Stimulated activated CD8-positive, alpha-beta memory T cell treated with anti-CD3 and anti-CD28 coated beads, Interleukin-12 subunit alpha, Interleukin-12 subunit beta, amount 100 ng/mL, for 1 hour (primary cell): ENCODE data around the gene USP15.
"Not testable (repeated sequence)": the region's sequence is repeated elsewhere in the genome, so short reads cannot be mapped to it uniquely, and the experiment has no call there.

ENCODE experiments used
- DNase-seq: peaks from one replicate; pipeline ENCODE4 v3.0.0-alpha.2; 2020; ENCODE audit warnings: low read depth

Gene USP15

DNA sequence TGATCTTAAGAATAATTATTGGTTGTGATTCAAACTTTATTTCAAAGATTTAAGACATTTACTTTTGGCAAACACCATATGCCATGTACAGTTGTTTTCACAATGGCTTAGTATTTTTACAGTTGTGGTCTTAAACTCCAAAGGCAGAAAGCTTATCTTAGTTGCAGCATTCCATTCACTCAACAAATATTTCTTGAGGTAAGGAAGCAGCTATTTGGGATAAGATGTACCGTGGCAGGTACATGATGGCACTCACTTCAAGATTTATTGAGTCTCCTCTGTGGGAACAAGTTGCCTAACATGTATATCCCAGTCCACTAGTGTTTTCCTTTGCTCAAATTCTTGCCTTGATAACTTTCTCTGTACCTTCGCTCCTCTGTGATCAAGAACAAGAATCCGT is 198.4 kb downstream of the USP15 start:
- no peak for DNase-seq

DNA sequence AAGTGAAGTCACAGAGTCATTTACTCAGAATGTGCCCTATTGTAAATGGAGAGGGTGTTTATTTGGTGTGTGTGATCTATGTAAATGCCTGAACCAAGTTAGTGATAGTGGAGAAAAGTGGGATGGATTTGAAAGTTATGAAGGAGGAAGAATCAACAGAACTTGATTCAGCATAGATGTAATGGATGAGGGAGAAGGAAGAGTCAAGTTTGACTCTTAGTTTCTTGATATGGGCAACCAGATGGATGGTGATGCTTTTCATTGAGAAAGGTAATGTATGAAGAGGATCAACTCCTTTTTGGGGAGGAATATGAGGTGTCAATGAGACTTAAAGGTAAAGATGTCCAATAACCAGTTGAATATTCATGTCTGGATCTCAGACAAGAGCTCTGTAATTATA is 199.8 kb downstream of the USP15 start:
- DNase-seq: no peak

DNA sequence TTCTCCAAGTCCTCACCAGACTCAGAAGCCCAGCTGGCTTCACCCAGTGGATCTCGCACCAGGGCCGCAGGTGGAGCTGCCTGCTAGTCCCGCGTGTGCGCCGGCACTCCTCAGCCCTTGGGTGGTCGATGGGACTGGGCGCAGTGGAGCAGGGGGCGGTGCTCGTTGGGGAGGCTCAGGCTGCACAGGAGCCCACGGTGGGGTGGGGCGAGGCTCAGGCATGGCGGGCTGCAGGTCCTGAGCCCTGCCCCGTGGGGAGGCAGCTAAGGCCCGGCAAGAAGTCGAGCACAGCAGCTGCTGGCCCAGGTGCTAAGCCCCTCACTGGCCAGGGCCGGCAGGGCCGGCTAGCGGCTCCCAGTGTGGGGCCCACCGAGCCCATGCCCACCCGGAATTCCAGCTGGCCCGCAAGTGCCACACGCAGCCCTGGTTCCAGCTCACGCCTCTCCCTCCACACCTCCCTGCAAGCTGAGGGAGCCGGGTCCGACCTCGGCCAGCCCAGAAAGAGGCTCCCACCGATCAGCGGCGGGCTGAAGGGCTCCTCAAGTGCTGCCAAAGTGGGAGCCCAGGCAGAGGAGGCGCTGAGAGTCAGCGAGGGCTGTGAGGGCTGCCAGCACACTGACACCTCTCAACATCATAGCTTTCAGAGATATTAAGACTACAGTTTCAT is 201.1 kb downstream of the USP15 start:
- DNase-seq: not testable (repeated sequence)

DNA sequence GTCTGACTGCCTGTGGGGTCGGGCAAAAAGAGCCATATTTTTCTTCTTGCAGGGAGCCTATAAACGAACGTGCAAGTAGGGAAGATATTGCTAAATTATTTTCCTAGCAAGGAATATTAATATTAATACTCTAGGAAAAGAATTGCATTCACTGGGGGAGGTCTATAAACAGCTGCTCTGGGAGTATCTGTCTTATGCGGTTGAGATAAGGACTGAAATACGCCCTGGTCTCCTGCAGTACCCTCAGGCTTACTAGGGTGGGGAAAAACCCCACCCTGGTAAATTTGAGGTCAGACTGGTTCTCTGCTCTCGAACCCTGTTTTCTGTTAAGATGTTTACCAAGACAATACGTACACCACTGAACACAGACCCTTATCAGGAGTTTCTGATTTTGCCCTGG is 203.0 kb downstream of the USP15 start:
- not testable (repeated sequence) for DNase-seq
